Measurements from ENCODE around the gene PAPSS1. TPM values are rescaled to one million over a fixed set of nuclear protein-coding genes. Genes with fewer than 3 reads are reported as not detected.

PAPSS1 gene
- total RNA-seq, 1 experiment from 2014 or later: 63.2 TPM

- H3K4me1 ChIP-seq (replicated peaks): peaks cover 23% of the 10 kb centered on the region
- no peaks in the 10 kb centered on the region for H3K36me3 ChIP-seq
- no peak overlapping the region for H3K4me3 ChIP-seq
- H3K27ac ChIP-seq: peak overlapping the region; percentile 15; the same call in 1 of the 2 replicates
- DNase-seq (ENCODE audit: low read depth in 1 of 2, low spot score in 2 of 2): peak in 1 of 2 experiments; percentile 44
- no peaks in the 10 kb centered on the region for H3K9me3 ChIP-seq (replicated peaks)
- H3K27me3 ChIP-seq (replicated peaks): no peaks in the 10 kb centered on the region
Measured at GRCh38 chr4:107578321-107578720, 141.7 kb downstream of the PAPSS1 start.

GRCh38 chr4:107577743-107578142 is 142.3 kb downstream of the PAPSS1 start:
- Histone ChIP-seq H3K27ac (peak overlapping the region; percentile 15; the same call in 1 of the 2 replicates), H3K4me3 (no peak overlapping the region), H3K9me3 (replicated peaks) (no peaks in the 10 kb centered on the region), H3K4me1 (replicated peaks) (peaks cover 23% of the 10 kb centered on the region), H3K27me3 (replicated peaks) (no peaks in the 10 kb centered on the region), H3K36me3 (no peaks in the 10 kb centered on the region)
- DNase-seq (ENCODE audit: low read depth in 1 of 2, low spot score in 2 of 2): peak in 1 of 2 experiments; percentile 22

GRCh38 chr4:107575243-107575642 is 144.8 kb downstream of the PAPSS1 start:
- Histone ChIP-seq H3K9me3 (replicated peaks) (no peaks in the 10 kb centered on the region), H3K4me1 (replicated peaks) (peaks cover 23% of the 10 kb centered on the region), H3K36me3 (no peaks in the 10 kb centered on the region), H3K4me3 (no peak overlapping the region), H3K27me3 (replicated peaks) (no peaks in the 10 kb centered on the region), H3K27ac (no peak overlapping the region)
- no peak for DNase-seq (ENCODE audit: low read depth in 1 of 2, low spot score in 2 of 2)

- H3K9me3 ChIP-seq (replicated peaks): no peaks in the 10 kb centered on the region
- H3K27me3 ChIP-seq (replicated peaks): no peaks in the 10 kb centered on the region
- DNase-seq (ENCODE audit: low read depth in 1 of 2, low spot score in 2 of 2): no peak
- no peak overlapping the region for H3K27ac ChIP-seq
- H3K36me3 ChIP-seq: no peaks in the 10 kb centered on the region
- peaks cover 1% of the 10 kb centered on the region for H3K4me1 ChIP-seq (replicated peaks)
- no peak overlapping the region for H3K4me3 ChIP-seq
Measured at GRCh38 chr4:107572281-107572680, 147.8 kb downstream of the PAPSS1 start.

- Histone ChIP-seq H3K4me1 (replicated peaks) (no peaks in the 10 kb centered on the region), H3K36me3 (no peaks in the 10 kb centered on the region), H3K27me3 (replicated peaks) (no peaks in the 10 kb centered on the region), H3K4me3 (no peak overlapping the region), H3K9me3 (replicated peaks) (no peaks in the 10 kb centered on the region), H3K27ac (no peak overlapping the region)
- DNase-seq (ENCODE audit: low read depth in 1 of 2, low spot score in 2 of 2): no peak
Measured at GRCh38 chr4:107570952-107571351, 149.1 kb downstream of the PAPSS1 start.

GRCh38 chr4:107564326-107564725 is 155.7 kb downstream of the PAPSS1 start:
- H3K27me3 ChIP-seq (replicated peaks): no peaks in the 10 kb centered on the region
- no peaks in the 10 kb centered on the region for H3K9me3 ChIP-seq (replicated peaks)
- H3K27ac ChIP-seq: no peak overlapping the region
- no peaks in the 10 kb centered on the region for H3K36me3 ChIP-seq
- H3K4me1 ChIP-seq (replicated peaks): peaks cover 5% of the 10 kb centered on the region; the same call in 1 of the 2 replicates
- H3K4me3 ChIP-seq: no peak overlapping the region
- no peak for DNase-seq (ENCODE audit: low read depth in 1 of 2, low spot score in 2 of 2)

Other genes with a start within 250 kb of the PAPSS1 start
- 37.7 and 39.5 TPM in 2 replicates for gene SGMS2, start 104.7 kb upstream of the PAPSS1 start, total RNA-seq (2014; rRNA removed; shearing (Covaris generic))
- 9.3 and 10.4 TPM in 2 replicates for gene CYP2U1, start 211.3 kb upstream of the PAPSS1 start, total RNA-seq (2014; rRNA removed; shearing (Covaris generic))